ENCODE results near the gene NPFFR1.

The NPFFR1 gene

GRCh38 chr10:70232155-70232858 lies 51.5 kb downstream of the NPFFR1 start (continued):
- TF ChIP-seq ZNF585B (tag by site-specific recombination; IDR thresholded peaks at IDR 0.05) (no peak), ZNF660 (tag by site-specific recombination; IDR thresholded peaks at IDR 0.05) (peak; percentile 80; the same call in 1 of the 2 replicates), ZEB2 (tag by site-specific recombination; IDR thresholded peaks at IDR 0.05) (peak; percentile 73), GLIS2 (tag by site-specific recombination; IDR thresholded peaks at IDR 0.05) (peak; percentile 77), ZNF366 (tag by site-specific recombination; conservative IDR thresholded peaks at IDR 0.05) (peak; percentile 77), ZFP37 (tag by site-specific recombination; IDR thresholded peaks at IDR 0.05) (peak; percentile 66; the same call in 1 of the 2 replicates), ZNF76 (tag by site-specific recombination; IDR thresholded peaks at IDR 0.05; ENCODE audit: borderline replicate concordance, low read depth) (peak; percentile 55; the same call in 1 of the 2 replicates), TCF7L2 (IDR thresholded peaks at IDR 0.05; ENCODE audit: borderline replicate concordance, low read depth, low read length) (no peak), ZFHX2 (tag by site-specific recombination; conservative IDR thresholded peaks at IDR 0.05) (peak; percentile 80), ZNF433 (tag by site-specific recombination; IDR thresholded peaks at IDR 0.05; ENCODE audit: low read depth) (no peak), ZNF645 (tag by site-specific recombination; IDR thresholded peaks at IDR 0.05) (no peak), SP2 (tag by site-specific recombination; IDR thresholded peaks at IDR 0.05) (no peak), ZNF777 (tag by site-specific recombination; IDR thresholded peaks at IDR 0.05; ENCODE audit: borderline replicate concordance) (no peak), ZNF555 (tag by site-specific recombination; conservative IDR thresholded peaks at IDR 0.05) (no peak), ZNF518A (tag by site-specific recombination; conservative IDR thresholded peaks at IDR 0.05; ENCODE audit: low read depth) (no peak), YY1 (tag by site-specific recombination; IDR thresholded peaks at IDR 0.05) (no peak), ZNF214 (tag by site-specific recombination; IDR thresholded peaks at IDR 0.05; ENCODE audit: borderline replicate concordance) (no peak), ZNF560 (tag by site-specific recombination; IDR thresholded peaks at IDR 0.05; ENCODE audit: borderline replicate concordance) (no peak), ZNF473 (tag by site-specific recombination; IDR thresholded peaks at IDR 0.05) (no peak), ZNF785 (tag by site-specific recombination; IDR thresholded peaks at IDR 0.05) (no peak), ZNF529 (tag by site-specific recombination; IDR thresholded peaks at IDR 0.05; ENCODE audit: insufficient replicate concordance) (no peak), ZSCAN30 (tag by site-specific recombination; IDR thresholded peaks at IDR 0.05) (no peak; the same call in 1 of the 2 replicates)
- TF ChIP-seq, protein P1, sequence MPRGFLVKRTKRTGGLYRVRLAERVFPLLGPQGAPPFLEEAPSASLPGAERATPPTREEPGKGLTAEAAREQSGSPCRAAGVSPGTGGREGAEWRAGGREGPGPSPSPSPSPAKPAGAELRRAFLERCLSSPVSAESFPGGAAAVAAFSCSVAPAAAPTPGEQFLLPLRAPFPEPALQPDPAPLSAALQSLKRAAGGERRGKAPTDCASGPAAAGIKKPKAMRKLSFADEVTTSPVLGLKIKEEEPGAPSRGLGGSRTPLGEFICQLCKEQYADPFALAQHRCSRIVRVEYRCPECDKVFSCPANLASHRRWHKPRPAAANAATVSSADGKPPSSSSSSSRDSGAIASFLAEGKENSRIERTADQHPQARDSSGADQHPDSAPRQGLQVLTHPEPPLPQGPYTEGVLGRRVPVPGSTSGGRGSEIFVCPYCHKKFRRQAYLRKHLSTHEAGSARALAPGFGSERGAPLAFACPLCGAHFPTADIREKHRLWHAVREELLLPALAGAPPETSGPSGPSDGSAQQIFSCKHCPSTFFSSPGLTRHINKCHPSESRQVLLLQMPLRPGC (tag by site-specific recombination; IDR thresholded peaks at IDR 0.05) = no peak
- TF ChIP-seq, protein P2, sequence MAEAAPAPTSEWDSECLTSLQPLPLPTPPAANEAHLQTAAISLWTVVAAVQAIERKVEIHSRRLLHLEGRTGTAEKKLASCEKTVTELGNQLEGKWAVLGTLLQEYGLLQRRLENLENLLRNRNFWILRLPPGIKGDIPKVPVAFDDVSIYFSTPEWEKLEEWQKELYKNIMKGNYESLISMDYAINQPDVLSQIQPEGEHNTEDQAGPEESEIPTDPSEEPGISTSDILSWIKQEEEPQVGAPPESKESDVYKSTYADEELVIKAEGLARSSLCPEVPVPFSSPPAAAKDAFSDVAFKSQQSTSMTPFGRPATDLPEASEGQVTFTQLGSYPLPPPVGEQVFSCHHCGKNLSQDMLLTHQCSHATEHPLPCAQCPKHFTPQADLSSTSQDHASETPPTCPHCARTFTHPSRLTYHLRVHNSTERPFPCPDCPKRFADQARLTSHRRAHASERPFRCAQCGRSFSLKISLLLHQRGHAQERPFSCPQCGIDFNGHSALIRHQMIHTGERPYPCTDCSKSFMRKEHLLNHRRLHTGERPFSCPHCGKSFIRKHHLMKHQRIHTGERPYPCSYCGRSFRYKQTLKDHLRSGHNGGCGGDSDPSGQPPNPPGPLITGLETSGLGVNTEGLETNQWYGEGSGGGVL (tag by site-specific recombination; IDR thresholded peaks at IDR 0.05) = peak; percentile 67
- TF ChIP-seq, protein P3, sequence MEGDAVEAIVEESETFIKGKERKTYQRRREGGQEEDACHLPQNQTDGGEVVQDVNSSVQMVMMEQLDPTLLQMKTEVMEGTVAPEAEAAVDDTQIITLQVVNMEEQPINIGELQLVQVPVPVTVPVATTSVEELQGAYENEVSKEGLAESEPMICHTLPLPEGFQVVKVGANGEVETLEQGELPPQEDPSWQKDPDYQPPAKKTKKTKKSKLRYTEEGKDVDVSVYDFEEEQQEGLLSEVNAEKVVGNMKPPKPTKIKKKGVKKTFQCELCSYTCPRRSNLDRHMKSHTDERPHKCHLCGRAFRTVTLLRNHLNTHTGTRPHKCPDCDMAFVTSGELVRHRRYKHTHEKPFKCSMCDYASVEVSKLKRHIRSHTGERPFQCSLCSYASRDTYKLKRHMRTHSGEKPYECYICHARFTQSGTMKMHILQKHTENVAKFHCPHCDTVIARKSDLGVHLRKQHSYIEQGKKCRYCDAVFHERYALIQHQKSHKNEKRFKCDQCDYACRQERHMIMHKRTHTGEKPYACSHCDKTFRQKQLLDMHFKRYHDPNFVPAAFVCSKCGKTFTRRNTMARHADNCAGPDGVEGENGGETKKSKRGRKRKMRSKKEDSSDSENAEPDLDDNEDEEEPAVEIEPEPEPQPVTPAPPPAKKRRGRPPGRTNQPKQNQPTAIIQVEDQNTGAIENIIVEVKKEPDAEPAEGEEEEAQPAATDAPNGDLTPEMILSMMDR (tag by site-specific recombination; IDR thresholded peaks at IDR 0.05) = no peak
- TF ChIP-seq, protein P4, sequence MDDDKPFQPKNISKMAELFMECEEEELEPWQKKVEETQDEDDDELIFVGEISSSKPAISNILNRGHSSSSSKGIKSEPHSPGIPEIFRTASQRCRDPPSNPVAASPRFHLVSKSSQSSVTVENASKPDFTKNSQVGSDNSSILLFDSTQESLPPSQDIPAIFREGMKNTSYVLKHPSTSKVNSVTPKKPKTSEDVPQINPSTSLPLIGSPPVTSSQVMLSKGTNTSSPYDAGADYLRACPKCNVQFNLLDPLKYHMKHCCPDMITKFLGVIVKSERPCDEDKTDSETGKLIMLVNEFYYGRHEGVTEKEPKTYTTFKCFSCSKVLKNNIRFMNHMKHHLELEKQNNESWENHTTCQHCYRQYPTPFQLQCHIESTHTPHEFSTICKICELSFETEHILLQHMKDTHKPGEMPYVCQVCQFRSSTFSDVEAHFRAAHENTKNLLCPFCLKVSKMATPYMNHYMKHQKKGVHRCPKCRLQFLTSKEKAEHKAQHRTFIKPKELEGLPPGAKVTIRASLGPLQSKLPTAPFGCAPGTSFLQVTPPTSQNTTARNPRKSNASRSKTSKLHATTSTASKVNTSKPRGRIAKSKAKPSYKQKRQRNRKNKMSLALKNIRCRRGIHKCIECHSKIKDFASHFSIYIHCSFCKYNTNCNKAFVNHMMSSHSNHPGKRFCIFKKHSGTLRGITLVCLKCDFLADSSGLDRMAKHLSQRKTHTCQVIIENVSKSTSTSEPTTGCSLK (tag by site-specific recombination; IDR thresholded peaks at IDR 0.05) = no peak

Measured in HEK293 (cell line).